HepG2 (cell line): ENCODE measurements around the gene TMCC2. TPM values are rescaled to one million over a fixed set of nuclear protein-coding genes. Genes with fewer than 3 reads are reported as not detected.

Experiments used
- CC2D1A ChIP-seq: sonication (generic); formaldehyde crosslinking; IDR thresholded peaks from 2 replicates; pipeline ENCODE4 v1.8.1; 2023; ENCODE audit warnings: mild to moderate bottlenecking, missing genetic modification reagents
- CREM ChIP-seq, 2 experiments: sonication (generic) in 1 of 2; formaldehyde crosslinking in 1 of 2; IDR thresholded peaks; 2 replicates each; pipeline versions ENCODE4 v1.4.0 to v1.6.1; 2016 to 2020; ENCODE audit warnings: antibody characterized with exemption in 1 of 2, mild to moderate bottlenecking in 1 of 2, missing genetic modification reagents in 1 of 2
- ERF ChIP-seq: IDR thresholded peaks from 2 replicates; pipeline ENCODE4 v1.6.1; 2018; ENCODE audit warnings: missing biosample characterization, missing genetic modification reagents
- FOXP1 ChIP-seq, 2 experiments: fragments of 450-650 bp in 1 of 2; IDR thresholded peaks; 2 replicates each; pipeline ENCODE4 v1.6.1; 2017 to 2018; ENCODE audit warnings: antibody characterized with exemption in 1 of 2
- HOXA9 ChIP-seq: sonication (generic); formaldehyde crosslinking; IDR thresholded peaks from 2 replicates; pipeline ENCODE4 v1.8.1; 2022; ENCODE audit warnings: missing genetic modification reagents, mild to moderate bottlenecking, moderate library complexity, borderline replicate concordance
- MTERF4 ChIP-seq: sonication (generic); formaldehyde crosslinking; IDR thresholded peaks from 2 replicates; pipeline ENCODE4 v1.8.0; 2023; ENCODE audit warnings: mild to moderate bottlenecking, missing genetic modification reagents
- NCOR1 ChIP-seq: fragments of 200-600 bp; sonication (generic); IDR thresholded peaks from 2 replicates; pipeline ENCODE4 v1.7.0; 2017; ENCODE audit warnings: antibody characterized with exemption, low read length, borderline replicate concordance
- NFATC3 ChIP-seq: sonication (generic); formaldehyde crosslinking; IDR thresholded peaks from 2 replicates; pipeline ENCODE4 v1.5.1; 2020; ENCODE audit warnings: mild to moderate bottlenecking, missing genetic modification reagents
- SIN3A ChIP-seq: IDR thresholded peaks from 2 replicates; pipeline ENCODE4 v1.6.1; 2011; ENCODE audit warnings: low read depth, mild to moderate bottlenecking, control low read depth, low read length, borderline replicate concordance
- ZBTB4 ChIP-seq: sonication (generic); formaldehyde crosslinking; IDR thresholded peaks from 2 replicates; pipeline ENCODE4 v1.4.0; 2020; ENCODE audit warnings: missing genetic modification reagents, mild to moderate bottlenecking, borderline replicate concordance
- ZNF382 ChIP-seq: sonication (generic); formaldehyde crosslinking; IDR thresholded peaks from 2 replicates; pipeline ENCODE4 v1.5.0; 2020; ENCODE audit warnings: missing genetic modification reagents, mild to moderate bottlenecking, borderline replicate concordance
- ZNF383 ChIP-seq: sonication (generic); formaldehyde crosslinking; IDR thresholded peaks from 2 replicates; pipeline ENCODE4 v1.4.0; 2020; ENCODE audit warnings: missing genetic modification reagents, mild to moderate bottlenecking, borderline replicate concordance
- ZNF496 ChIP-seq: sonication (generic); formaldehyde crosslinking; IDR thresholded peaks from 2 replicates; pipeline ENCODE4 v1.8.1; 2023; ENCODE audit warnings: mild to moderate bottlenecking, moderate library complexity, missing genetic modification reagents; ENCODE audit not compliant: insufficient replicate concordance
- polyA plus RNA-seq, 8 experiments: library from polyadenylated mRNA; depleted of rRNA in 3 of 8; stranded (reverse) in 7 of 8; unstranded in 1 of 8; fragments of >200 nt; fragmentation: Illumina TruSeq in 4 of 8; extraction: Trizol in 4 of 8; gene quantifications; 2 replicates each; pipeline versions ENCODE4 v1.2.1 to v1.2.3, GENCODE V29; 2011 to 2016; ENCODE audit warnings: low read depth in 4 of 8, missing spikeins in 1 of 8, mixed read lengths in 1 of 8; ENCODE audit not compliant: insufficient read depth in 1 of 8
- total RNA-seq, 5 experiments: library from RNA; depleted of rRNA; stranded (reverse); fragments of >200 nt; fragmentation: Illumina TruSeq; extraction: Trizol; gene quantifications; 2 replicates each; pipeline ENCODE4 v1.2.3, GENCODE V29; 2016; ENCODE audit warnings: low read depth in 1 of 5
- TF ChIP-seq, protein P1 (sequence below): sonication (generic); formaldehyde crosslinking; IDR thresholded peaks from 2 replicates; pipeline ENCODE4 v1.4.0; 2020; ENCODE audit warnings: missing genetic modification reagents
- TF ChIP-seq, protein P2 (sequence below): sonication (generic); formaldehyde crosslinking; IDR thresholded peaks from 2 replicates; pipeline ENCODE4 v1.4.0; 2020; ENCODE audit warnings: missing genetic modification reagents, low read depth, mild to moderate bottlenecking, borderline replicate concordance
- TF ChIP-seq, protein P3 (sequence below), 2 experiments: IDR thresholded peaks; 2 replicates each; pipeline ENCODE4 v1.6.1; 2011 to 2012; ENCODE audit warnings: low read length in 2 of 2, borderline replicate concordance in 1 of 2, low read depth in 1 of 2, mild to moderate bottlenecking in 1 of 2, moderate library complexity in 1 of 2

TMCC2 gene
- total and polyA plus RNA-seq, 2 of the 13 experiments (the other 11 are each of a cell fraction or from before 2014, with no cell fraction given): 0.12 to 0.24 TPM

DNA sequence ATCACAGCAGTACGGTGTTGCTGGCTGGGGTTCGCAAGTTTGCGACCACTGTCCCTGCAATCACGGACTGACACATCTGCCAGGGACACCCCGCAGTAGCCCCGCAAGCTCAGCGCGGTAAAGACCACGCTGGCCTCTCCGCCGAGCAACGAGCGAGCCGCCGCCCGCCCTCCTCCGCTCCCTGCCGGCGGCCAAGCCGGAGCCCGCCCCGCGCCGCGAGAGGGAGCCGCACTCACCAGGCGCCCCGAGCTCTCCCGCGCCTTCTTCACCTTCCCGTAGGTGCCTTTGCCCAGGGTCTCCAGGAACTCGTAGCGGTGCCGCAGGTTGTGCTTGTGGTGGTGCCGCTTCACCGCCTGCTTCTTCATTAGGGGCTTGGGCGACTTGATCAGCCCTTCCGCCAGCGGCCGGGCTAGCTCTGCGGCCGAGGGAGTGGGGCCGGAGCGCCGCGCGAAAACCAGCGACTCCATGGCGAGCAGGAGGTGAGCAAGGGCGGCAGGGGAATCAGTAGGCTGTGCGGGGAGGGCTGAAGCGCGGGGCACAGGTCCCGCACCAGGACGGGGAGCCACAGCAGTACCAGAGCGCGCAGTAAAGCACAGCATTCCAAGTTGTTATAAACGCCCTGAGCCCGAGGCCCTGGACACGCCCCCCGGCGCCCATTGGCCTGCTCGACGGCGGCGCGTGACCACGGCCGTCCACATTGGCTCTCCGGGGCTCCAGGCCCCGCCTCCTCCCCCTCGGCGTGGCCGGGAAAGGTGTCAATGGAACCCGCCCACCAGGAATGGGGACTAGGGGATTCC lies 93.6 kb downstream of the TMCC2 start, which contains the start of gene NUAK2 (continued):
- TF ChIP-seq ZBTB4 (CRISPR knock-in tag) (peak; percentile 71; the same call in 1 of the 2 replicates), ZNF496 (no peak), ZNF383 (CRISPR knock-in tag) (no peak), NFATC3 (peak; percentile 58; the same call in 1 of the 2 replicates), NCOR1 (no peak), HOXA9 (CRISPR knock-in tag) (no peak), FOXP1 (IDR thresholded peaks at IDR 0.05) (no peak), FOXP1 (CRISPR knock-in tag; IDR thresholded peaks at IDR 0.05) (no peak), ZNF382 (CRISPR knock-in tag) (no peak), CREM (IDR thresholded peaks at IDR 0.05) (no peak), CREM (CRISPR knock-in tag; IDR thresholded peaks at IDR 0.05) (no peak), MTERF4 (no peak), CC2D1A (CRISPR knock-in tag) (no peak), SIN3A (no peak), ERF (CRISPR knock-in tag) (no peak)
- TF ChIP-seq, protein P1, sequence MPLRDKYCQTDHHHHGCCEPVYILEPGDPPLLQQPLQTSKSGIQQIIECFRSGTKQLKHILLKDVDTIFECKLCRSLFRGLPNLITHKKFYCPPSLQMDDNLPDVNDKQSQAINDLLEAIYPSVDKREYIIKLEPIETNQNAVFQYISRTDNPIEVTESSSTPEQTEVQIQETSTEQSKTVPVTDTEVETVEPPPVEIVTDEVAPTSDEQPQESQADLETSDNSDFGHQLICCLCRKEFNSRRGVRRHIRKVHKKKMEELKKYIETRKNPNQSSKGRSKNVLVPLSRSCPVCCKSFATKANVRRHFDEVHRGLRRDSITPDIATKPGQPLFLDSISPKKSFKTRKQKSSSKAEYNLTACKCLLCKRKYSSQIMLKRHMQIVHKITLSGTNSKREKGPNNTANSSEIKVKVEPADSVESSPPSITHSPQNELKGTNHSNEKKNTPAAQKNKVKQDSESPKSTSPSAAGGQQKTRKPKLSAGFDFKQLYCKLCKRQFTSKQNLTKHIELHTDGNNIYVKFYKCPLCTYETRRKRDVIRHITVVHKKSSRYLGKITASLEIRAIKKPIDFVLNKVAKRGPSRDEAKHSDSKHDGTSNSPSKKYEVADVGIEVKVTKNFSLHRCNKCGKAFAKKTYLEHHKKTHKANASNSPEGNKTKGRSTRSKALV (CRISPR knock-in tag): peak; percentile 80
- TF ChIP-seq, protein P2, sequence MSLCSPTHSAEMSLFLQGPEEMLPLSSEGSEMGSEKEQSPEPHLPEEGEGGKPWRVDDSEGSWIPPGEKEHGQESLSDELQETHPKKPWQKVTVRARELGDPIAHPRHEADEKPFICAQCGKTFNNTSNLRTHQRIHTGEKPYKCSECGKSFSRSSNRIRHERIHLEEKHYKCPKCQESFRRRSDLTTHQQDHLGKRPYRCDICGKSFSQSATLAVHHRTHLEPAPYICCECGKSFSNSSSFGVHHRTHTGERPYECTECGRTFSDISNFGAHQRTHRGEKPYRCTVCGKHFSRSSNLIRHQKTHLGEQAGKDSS: no peak
- TF ChIP-seq, protein P3, sequence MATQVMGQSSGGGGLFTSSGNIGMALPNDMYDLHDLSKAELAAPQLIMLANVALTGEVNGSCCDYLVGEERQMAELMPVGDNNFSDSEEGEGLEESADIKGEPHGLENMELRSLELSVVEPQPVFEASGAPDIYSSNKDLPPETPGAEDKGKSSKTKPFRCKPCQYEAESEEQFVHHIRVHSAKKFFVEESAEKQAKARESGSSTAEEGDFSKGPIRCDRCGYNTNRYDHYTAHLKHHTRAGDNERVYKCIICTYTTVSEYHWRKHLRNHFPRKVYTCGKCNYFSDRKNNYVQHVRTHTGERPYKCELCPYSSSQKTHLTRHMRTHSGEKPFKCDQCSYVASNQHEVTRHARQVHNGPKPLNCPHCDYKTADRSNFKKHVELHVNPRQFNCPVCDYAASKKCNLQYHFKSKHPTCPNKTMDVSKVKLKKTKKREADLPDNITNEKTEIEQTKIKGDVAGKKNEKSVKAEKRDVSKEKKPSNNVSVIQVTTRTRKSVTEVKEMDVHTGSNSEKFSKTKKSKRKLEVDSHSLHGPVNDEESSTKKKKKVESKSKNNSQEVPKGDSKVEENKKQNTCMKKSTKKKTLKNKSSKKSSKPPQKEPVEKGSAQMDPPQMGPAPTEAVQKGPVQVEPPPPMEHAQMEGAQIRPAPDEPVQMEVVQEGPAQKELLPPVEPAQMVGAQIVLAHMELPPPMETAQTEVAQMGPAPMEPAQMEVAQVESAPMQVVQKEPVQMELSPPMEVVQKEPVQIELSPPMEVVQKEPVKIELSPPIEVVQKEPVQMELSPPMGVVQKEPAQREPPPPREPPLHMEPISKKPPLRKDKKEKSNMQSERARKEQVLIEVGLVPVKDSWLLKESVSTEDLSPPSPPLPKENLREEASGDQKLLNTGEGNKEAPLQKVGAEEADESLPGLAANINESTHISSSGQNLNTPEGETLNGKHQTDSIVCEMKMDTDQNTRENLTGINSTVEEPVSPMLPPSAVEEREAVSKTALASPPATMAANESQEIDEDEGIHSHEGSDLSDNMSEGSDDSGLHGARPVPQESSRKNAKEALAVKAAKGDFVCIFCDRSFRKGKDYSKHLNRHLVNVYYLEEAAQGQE (IDR thresholded peaks at IDR 0.05; ENCODE audit: borderline replicate concordance in 1 of 2, low read depth in 1 of 2, low read length in 2 of 2): no peak
